ENCODE measurements around the gene GGCX.
"Not testable (repeated sequence)": the region's sequence is repeated elsewhere in the genome, so short reads cannot be mapped to it uniquely, and the experiment has no call there.

Gene GGCX

DNA sequence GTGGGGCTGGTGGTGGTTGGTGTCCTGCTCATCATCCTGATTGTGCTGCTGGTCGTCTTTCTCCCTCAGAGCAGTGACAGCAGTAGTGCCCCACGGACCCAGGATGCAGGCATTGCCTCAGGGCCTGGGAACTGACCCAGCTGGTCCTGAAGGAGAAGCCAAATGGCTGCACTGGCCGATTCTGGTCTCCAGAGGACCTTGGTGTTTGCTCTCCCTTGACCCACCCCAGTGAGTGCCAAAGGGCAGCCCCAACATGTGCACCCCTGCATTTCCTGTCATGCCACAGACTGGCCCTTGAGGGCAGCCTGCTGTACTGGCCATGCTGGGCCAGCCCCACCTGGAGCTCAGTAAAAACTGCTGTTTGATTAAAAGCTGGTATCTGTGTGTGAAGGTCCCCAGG, 31.7 kb upstream of the GGCX start:
- DNase-seq = no peak

DNA sequence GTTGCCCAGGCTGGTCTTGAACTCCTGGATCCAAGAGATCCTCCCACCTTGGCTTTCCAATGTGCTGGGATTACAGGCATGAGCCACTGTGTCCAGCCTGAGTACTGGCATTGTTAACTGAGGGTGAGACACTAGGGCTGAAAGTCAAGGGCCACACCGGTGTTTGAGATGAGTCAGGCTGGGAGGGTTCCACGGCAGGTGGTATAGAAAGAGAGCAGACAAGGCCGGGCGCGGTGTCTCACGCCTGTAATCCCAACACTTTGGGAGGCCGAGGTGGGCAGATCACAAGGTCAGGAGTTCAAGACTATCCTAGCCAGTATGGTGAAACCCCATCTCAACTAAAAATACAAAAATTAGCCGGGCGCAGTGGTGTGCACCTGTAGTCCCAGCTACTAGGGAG, 31.0 kb upstream of the GGCX start:
- not testable (repeated sequence) for DNase-seq

DNA sequence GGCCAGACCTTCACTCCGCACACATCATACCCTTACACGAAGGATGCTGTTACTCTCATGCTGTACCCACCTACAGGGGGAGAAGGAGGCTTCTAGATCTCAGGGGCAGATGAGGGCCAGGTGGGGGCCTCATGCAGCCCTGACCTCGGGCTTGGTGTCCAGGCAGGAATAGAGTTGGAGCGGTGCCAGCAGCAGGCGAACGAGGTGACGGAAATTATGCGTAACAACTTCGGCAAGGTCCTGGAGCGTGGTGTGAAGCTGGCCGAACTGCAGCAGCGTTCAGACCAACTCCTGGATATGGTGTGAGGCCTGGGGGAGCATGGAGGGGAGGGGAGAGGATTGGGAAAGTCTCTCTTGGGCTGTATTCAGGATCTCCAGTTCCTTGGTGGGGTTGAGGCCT, 30.3 kb upstream of the GGCX start:
- DNase-seq = no peak

DNA sequence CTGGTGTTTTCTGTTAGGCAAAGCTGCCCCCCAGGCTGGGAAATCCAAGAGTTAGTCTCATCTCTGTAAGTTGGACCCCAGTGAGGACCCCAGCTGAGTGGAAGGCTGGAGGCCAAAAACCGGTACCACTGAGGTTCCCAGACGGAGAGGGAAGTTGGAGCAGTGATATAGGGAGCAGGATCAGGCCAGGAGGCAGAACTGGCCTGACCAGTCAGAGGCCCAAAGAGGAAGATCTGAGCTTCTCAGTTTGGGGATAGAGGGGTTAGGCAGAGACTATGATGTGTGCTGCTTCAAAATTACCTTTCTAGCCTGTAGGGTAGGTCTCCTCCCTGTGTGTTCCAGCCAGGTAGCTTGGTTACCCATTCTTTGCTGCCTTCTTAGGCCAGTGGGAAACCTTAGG, 29.7 kb upstream of the GGCX start:
- no peak for DNase-seq

DNA sequence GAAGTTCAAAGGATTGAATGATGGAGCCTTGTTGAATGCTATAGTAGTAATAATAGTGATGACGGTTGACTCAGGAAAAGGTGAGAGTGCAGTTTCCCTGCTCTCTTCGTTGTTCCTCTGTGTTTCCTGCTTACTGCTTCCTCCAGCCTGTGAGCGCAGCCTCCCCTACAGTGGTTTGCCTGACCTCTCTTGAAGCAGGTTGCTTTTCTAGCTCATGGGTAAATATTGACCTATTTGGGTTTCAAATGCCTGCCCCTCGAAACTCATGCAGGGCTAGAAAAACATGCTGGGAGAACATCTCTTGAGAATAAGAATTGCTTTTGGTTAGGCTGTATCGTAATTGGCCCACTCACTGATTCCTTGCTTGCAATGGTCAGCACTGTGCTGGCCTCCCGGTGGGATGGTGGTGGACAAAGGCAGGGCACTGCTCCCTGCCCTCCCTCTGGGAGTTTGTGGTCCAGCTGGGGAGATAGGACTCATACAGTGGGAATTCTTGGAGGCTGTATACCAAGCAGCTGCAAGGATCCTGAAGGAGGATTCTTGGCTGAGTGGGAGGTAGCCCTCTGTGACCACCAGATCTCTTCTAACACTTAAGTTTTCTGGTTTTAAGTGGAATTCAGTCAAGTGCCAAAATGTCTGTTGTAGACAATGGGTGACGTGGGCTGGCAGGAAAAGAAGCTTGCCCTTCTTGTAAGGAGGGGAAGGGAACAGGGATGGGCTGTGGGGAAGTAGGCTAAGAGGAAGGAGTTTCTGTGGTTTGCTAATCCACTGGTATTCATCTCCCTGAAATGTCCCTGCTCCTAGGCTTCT, 28.9 kb upstream of the GGCX start:
- no peak for DNase-seq

DNA sequence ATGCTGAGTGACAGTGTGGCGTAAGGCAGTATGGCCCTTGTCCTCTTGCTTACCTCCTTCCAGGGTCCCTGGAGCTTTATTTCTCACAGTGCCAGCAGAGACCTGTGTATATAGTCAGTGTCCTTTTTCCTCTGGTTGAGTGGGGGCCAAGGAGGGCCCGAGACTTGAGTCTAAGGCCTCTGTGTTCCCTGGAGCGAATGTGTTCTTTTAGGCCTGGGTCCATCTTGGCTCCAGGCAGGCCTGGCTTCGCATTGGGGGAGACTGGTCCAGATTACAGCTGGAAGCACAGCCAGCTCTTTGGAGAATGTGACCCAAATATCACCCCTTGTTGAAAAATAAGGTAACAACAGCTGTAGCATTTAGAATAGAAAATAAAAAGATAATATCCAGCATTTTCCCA, 27.9 kb upstream of the GGCX start:
- DNase-seq = no peak

DNA sequence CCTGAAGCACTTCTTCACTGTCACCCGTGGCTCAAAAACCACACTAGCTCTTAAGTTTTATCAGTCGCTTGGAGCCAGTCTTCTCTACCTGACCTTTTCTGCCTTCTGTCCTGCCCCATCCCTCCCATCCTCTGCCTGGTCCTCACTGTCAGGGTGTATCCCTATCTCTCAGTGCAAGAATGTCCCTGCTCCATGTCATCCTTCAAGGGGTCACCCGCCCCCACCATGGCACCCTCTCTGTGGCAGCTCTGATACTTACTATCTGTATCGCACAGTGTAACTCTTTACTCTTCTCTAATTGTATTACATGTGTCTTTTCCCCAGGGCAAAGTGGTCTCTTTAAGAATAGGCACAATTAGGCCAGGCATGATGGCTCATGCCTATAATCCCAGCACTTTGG, 27.4 kb upstream of the GGCX start:
- DNase-seq = no peak

DNA sequence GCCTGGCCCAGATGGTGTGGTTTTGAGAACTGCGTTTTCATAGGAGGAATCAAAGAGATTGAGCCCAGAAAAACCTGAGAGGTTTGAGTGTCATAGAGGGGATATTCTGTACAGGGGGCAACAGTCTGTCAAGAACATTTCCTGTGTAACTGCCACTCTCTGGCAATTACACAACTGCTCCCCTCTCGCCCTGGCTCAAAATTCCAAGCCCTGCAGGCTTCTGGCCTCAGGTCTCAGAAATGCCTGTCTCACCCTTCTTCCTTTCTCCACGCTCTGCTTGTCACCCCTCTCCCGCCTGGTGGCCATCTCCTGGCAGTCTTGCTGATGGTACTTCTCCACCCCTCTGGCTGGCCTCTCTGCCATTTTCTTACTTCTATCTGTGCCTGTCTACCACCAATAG, 26.9 kb upstream of the GGCX start:
- no peak for DNase-seq

DNA sequence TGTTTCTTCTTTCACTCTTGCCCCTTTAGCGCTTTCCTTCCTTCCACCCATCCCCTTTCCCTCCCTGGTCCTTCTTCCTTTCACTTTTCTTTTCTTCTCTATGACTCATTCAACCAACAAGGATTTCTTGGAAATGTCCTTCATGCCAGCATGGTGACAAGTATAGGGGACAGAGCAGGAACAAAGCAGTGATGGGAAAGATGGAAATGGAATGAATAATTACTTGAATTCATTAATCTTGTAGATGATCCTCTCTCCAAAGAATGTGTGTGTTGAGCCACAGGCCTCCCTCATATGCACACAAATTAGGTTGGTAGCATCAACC, 24.4 kb upstream of the GGCX start:
- no peak for DNase-seq

DNA sequence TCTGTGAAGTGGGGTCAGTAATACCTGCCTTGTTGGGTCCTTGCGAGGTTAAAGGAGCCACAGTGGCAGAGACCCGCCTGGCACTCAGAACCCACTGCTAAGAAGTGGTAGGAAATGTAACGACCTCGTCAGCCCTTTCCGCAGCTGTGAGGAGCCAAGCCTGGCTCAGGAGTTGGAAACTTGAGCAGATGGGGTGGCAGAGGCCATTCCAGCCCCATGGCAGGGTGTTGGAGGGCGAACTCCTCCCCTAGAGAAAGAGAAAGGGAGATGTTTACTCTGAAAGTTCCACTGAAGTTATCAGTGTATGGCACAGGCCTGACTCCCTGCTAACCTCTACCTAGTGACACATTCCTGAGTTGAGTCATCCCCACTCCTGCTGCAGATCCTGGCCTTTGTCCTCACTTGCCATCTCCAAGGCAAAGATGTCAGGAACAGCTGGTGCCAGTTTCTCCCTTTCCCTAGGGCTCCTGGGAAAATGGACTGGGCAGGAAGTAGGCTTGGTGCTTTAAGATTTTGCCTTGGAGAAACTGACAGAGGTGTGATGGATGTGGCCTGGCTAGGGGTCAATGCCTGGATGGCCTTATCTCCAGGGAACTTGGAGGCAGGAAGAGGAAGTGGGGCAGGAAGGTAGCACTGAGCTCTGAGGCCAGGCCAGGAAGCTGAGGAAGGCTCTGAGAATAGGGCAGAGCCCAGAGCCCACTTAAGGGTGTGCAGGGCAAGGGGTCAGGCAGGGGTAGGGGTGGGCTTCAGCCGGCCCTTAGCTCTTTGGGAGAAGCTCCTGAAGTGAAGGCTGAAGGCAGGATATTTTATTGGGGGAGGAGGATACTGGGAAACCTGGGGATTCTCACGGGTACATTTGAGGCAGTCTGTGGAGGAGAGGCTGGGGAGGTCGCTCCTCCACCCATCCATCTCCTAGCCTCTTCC, 23.8 kb upstream of the GGCX start:
- peak; percentile 68 for DNase-seq

DNA sequence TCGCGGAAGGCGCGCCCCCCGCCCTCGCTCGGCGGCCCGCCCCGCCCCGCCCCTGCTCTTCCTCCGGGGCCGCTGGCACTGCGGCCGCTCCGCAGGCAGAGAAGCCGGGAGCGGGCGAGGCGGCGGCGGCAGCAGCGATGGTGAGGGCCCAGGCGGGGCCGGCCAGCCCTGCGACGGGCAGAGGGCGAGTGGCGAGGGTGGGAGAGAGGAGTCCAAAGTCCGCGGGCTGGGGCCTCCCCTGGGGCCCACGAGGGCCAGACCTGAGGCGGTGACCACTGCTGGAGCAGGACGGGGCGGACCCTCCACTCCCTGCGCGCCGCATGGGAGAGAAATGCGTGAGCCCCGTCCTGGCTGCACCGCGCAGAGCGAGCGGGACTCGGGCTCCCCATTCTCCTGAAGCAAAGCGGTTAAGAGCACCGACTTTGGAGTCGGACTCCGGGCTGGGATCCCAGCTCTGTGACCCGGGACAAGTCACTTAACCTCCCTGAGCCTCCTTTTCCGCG, 23.1 kb upstream of the GGCX start, which contains the start of gene VAMP5:
TSS of gene VAMP5 (plus strand) at position 78 of the 503 bp plus-strand sequence. CDS start at position 138, 60 bp downstream.
- no peak for DNase-seq

DNA sequence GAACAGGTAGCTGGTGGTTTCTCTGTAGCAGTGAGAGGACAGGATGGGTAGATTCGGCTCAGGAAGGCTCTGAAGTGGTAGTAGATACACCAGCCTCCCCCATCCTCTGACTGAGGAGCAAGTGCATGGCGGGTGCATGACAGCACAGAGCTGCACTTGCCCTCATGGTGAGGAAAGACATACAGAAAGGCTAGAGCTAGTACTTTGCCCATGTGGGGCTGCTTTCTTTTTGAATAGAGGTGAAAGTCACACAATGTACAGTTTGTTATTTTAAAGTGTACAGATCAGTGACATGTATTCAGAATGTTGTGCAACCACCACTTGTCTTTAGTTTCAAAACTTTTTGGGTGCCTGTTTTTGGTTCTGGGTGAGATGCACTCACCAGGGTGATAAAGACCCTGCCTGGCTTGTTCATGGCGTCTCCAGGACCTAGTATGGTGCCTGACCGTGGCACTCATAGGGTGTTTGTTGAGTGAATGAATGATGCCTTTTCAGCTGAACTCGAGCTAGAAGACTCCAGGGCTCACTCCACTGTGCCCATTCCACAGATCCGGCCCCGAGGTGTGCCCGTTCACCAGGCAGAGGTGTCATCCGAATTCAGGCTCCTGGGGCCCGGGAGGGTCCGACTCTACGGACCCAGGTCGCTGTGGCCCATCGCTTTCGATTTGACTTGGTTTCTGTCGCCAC, 22.5 kb upstream of the GGCX start:
- DNase-seq = no peak

DNA sequence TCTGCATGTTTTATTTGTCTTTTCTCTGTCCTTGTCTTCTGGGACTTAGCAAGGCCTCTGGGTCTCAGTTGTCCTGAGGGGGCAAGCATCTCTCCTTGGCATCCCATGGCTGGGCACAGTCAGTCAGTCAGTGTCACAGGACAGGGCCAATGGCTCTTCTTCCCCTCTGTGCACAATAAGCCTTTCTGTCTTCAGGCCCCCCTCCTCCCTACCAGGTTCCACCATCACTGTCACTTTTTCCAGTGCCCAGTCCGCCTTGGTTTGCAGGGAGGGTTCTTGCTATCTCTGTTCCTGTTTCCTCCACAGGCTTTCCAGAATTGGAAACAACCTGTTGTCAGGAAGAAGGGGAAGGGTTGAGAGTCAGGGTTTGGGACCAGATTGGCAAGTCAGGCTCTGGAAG, 21.2 kb upstream of the GGCX start:
- no peak for DNase-seq

DNA sequence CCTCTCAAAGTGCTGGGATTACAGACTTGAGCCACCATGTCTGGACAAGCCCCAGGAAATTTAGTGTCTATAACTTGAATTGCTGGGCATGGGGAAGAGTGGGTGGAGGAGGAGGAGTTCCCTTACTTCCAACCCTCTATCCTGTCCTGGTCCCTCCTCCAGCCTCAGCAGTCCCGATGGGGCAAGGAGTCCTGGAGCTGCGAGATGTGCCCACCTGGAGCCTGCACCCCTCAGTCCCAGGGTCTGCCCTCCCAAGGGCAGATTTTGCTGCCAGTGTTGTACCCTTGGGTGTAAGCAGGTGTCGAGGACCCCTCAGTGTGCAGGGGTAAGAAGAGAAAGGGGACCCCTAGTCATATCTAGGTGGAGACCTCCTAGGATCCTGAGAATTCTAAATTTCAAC, 18.9 kb upstream of the GGCX start:
- no peak for DNase-seq

DNA sequence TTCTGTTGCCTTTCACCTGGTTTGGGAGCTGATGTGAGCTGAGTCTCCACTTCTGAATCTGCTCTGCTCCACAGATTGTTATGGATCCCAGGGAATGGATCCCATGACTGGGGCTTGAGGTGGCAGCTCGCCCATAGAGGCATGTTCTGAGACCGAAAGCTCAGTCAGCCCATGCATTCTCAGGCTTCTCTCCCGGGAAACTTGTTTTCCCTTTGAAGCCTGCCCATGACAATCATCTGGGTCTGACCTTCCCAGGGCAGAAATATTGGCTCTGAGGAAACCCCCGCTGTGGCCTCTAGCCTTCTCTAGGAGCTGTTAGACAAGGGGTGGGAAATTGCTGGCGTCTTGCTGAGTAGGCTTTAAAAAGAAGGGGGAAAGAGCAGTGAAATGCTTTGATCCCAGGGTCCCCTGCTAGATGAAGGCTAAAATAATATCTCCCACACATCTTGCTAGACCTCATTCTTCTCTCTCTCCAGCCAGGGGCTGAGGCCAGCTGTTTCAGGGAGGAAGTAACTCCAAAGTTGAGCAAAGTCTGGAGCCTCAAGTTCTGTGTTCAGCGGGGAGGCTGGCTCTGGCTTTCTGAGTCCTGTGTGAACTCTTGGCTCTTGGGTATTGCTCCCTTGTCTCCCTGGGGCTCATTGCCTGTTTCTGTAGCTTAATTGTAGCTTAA, 18.1 kb upstream of the GGCX start:
- no peak for DNase-seq

DNA sequence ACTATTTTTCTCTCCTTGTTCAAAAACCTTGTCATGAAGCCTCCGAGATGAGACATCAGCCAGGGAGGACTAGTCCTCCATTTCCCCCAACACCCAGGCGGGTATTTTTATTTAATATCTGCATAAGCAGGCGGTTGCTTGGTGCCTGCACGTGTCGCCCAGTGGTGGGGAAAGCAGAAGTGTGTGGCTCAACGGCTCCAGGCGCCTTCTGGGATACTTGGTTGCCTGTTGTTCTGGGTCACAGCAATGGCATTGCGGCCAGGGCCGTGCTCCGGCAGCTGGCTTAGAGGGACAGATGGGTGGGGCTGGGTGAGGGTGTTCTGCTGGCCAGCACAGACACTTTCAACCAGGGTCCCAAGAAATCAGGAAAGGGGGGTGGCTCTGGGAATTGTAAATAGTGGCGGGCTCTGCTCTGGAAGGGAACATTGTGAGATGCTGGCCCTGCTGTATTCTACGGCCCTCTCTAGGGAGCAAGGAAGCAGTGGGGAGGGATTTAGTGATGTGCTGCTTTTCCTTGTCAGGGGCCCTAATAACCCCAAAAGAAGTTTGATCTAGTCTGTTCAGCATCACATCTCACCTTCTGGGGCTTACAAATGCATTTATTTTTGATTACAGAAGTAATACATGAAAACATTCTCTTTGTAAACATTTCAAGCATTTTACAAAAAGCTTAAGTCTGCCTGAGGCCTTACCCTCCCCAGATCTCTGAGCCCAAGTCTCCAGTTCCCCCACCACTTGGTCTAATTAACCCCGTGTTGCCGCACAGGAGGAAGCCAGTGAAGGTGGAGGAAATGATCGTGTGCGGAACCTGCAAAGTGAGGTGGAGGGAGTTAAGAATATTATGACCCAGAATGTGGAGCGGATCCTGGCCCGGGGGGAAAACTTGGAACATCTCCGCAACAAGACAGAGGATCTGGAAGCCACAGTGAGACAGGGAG, 17.2 kb upstream of the GGCX start:
- DNase-seq = no peak

DNA sequence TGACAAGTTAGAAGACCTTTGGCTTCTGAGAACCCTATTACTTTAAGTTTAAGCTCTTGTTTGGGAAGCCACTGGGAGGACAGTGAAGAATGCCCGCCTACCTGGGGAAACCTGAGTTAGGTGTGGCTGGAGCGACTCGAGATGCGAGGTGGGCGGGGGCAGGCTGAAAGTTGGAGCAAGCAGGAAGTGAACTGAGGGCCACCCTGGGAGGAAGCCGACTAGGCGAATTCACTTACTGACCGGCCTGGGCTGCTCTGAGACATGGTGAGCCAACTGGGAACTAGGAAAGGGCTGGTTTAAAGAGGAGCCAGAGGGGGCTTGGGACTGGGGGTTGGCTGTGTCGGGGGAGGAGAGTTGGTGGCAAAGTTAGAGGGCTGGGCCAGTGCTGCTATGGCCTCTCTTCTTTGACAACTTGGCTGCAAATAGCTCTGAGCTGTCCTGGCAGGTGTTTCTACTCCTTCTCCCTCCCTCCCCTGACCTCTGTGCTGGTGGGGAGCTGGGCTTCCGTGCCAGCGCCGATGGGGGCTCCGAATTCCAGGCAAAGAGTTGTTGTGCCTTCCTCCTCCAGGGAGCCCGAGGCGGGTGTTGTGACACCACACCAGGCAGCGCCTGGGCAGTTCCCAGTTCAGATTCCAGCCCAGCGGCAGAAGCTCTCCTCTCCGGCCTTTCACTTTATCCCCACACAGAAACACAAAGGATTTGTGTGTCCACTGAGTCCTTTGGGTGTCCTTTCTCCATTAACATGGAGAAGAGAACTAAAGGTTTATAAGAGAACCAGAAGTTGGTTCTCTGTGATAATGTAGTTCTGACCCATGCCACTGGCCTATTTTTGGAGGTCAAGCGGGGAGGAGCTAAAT, 16.3 kb upstream of the GGCX start, which contains the start of gene VAMP8:
TSS of gene VAMP8 (plus strand) at position 201 of the 857 bp plus-strand sequence. CDS start at position 262, 61 bp downstream.
- DNase-seq = no peak

DNA sequence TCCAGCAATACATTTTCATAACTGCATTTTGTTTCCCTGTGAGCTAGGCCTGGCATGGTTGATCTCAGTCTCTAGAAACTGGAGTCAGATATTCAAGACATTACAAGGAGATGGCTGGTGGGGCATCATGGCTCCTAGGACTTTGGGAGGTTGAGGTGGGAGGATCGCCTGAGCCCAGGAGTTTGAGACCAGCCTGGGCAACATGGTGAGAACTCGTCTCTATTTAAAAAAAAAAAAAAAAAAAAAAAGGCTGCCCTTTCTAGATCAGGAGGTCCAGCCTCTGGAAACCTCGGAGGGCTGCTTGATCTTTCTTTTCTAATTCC, 15.7 kb upstream of the GGCX start:
- DNase-seq = no peak

DNA sequence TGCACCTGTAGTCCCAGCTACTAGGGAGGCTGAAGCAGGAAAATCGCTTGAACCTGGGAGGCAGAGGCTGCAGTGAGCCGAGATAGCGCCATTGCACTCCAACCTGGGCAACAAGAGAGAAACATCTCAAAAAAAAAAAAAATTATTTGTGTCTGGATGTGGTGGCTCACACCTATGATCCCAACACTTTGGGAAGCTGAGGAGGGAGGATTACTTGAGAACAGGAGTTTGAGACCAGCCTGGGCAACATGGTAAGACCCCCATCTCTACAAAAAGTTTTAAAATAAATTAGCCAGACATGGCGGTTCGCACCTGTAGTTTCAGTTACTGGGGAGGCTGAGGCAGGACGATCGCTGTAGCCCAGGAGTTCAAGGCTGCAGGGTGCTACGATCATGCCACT, 14.4 kb upstream of the GGCX start:
- no peak for DNase-seq

DNA sequence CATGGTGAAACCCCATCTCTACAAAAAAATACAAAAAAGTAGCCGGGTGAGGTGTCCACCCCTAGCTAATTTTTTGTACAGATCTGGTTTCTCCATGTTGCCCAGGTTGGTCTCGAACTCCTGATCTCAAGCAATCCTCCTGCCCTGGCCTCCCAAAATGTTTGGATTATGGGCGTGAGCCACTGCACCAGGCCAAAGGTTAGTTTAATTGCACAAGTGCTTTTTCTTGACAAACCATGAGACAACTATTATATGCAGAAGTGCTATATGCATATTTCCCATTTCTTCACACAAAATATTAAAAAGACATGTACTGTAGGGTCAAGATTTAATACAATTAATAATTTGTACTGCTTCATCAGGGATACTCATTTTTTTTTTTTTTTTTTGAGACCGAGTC, 5.0 kb upstream of the GGCX start:
- DNase-seq = no peak

DNA sequence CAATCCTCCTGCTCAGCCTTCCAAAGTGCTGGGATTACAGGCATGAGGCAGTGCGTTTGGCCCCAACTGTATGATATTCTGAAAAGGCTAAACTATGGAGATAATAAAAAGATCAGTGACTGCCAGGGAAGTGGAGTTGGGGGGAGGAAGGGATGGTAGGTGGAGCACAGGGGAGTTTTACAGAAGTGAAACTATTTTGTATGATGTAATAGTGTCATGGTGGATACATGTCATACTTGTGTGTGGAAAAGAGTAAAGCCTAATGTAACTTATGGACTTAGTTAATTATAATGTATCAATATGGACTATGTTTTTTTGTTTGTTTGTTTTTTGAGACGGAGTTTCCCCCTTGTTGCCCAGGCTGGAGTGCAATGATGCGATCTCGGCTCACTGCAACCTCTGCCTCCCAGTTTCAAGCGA, 2.9 kb upstream of the GGCX start:
- DNase-seq = no peak
